Pulmonary artery endothelial cell (primary cell): Measurements from ENCODE around the gene MRPL32. TPM values are rescaled to one million over a fixed set of nuclear protein-coding genes. Genes with fewer than 3 reads are reported as not detected.

Source experiments
- DNase-seq: peaks from one replicate; pipeline ENCODE4 v3.0.0-alpha.2; 2011; ENCODE audit warnings: low read depth, low spot score
- total RNA-seq: library from RNA; depleted of rRNA; stranded (reverse); fragments of >200 nt; gene quantifications from 2 replicates; pipeline ENCODE4 v1.2.3, GENCODE V29; 2014

The MRPL32 gene
- total RNA-seq, 1 donor from 2014 or later, result 79.3 TPM

- DNase-seq, result no peak
These were observed 6.0 kb upstream of the MRPL32 start for GRCh38 chr7:42926204-42926603.

- no peak for DNase-seq
These were observed 3.4 kb upstream of the MRPL32 start for GRCh38 chr7:42928754-42929153.

DNA sequence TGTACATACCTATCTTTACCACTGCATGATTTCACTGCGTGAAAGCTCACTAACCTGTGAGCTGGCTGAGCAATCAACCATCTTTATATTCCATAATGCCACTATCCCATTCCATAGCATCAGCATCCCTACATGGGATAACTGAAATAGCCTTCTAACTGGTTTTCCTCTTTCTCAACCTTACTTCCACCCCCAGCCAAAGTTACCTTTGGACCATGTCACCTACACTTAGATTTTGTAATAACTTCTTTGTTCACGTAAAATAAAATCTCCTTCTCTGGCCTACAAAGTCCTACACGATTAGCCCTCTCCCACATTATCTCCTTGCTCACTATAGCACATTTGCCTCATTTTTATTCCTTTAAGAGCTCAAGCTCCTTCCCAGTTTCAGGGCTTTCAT is 2.7 kb upstream of the MRPL32 start:
- no peak for DNase-seq

- no peak for DNase-seq
These were observed 1.3 kb upstream of the MRPL32 start for GRCh38 chr7:42930889-42931288.

DNA sequence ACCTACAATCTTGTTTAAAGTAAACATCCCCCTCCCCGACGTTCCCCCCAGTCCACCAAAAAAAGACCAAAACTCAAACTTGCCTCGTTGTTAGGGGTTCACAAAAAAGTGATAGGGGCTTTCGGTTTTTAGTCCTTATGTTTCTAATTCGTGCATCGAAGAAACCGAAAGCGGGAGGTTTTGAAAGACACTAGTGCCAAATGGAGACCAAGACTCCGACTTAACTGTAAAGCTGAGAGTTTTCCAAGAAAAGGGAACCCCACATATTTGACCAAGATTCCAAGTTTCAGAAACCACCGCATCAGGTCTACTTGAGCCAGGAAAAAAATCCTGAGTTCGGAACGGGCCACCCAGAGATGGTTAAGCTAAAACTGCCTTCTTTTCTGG is 736 bp upstream of the MRPL32 start:
- DNase-seq, result no peak

GRCh38 chr7:42932811-42933591 is 825 bp downstream of the MRPL32 start:
- no peak for DNase-seq

DNA sequence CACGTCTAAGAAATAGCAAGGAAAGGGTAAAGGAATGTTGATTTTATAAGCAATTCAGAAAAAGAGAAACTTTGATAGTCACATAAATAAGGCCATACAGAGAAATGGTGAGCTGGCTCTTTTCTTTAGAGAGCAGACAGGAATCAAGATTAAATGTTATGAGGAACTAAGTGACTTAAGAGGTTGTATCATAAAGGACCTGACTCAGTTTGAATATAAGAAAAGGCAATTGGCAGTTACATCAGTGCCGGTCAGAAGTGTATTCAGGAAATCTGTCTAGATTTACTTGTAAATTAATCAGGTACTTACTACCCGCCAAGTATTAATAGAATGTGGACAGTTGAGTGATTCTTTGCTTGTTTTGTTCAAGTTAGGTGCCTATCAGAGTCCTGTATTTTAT is 2.1 kb downstream of the MRPL32 start:
- no peak for DNase-seq

GRCh38 chr7:42935861-42936260 is 3.7 kb downstream of the MRPL32 start:
- DNase-seq, result no peak

DNA sequence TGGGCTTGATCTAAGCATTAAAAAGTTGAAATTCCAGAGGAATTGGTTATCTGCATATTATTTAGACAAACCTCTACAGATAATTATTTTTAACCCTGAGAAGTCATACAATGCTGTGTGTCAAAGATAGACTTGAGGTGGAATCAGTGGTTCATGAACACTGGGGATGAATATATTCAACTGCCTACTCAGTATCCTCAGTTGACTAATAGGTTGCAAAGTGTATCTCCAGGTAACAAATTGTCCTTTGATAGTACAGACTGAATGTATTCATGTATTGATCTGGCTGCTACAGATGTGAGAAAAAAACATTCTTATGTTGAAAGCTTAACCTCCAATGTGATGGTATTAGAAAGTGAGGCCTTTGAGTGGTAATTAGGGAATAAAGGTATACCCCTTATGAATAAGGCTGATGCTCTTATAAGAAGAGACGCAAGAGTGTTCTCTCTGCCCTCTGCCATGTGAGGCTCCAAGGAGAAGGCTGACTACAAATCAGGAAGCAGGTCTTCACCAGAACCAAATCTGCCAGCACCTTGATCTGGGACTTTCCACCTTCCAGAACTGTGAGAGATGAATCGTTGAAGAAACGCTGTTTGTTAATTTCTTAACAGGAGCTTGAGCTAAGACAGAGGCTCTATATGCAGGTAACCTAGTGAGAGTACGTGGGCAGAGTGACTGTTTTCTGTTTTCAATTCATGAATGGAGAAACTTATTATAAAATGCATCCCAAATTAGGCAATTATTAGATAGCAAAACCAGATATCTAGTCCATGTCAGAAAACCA is 7.5 kb downstream of the MRPL32 start:
- DNase-seq, result no peak

GRCh38 chr7:42940985-42941847 is 9.0 kb downstream of the MRPL32 start:
- peak; percentile 44 for DNase-seq

DNA sequence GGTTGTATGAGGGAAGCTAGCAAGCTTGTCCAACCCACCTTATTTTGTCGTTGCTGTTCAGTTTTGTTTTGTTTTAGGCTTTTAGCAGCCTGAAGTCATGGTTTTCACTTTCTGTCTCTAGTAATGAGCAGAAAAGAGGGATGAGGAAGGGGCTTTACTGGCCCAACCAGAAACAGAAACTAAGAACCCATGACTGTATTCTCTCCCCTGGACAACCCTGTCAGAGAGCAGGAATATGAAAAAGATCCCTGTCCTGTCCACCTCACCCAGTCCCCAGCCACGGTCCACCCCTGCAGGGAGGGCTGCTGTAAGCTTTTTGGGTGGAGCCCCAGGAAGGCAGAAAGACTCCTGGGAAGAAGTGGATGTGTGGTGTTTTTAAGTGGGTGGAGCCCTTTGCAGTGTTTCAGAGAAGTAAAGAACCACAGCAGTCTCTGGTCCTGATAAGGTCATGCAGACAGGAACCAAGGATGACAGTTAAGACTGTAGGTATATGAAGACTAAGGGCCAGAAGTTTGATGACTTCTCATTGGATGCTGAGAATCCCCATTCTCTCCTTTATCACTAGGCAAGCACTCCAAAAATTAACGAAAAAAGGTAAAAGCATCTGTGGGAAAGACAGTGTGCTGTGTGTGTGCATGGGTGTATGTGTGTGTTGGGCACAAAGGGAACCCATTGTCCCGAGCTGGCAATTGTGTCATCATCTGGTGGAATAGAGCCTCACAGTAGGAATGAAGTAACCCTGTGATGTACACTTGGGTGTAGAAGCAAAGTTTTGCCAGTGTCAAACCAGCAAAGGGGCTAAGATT is 13.8 kb downstream of the MRPL32 start:
- DNase-seq, result no peak

DNA sequence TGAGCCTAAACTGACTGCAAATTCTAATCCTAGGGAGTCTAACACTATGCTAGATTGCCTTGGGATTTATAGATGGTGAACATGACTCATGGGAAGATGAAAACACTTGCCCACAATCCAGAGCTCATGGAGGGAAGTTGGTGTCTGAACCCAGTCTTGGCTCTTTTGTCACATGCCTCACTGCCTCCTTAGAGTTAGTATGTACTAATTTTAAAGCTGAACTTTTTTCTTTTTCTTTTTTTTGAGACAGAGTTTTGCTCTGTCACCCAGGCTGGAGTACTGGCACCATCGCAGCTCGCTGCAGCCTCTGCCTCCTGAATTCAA is 14.4 kb downstream of the MRPL32 start:
- DNase-seq, result no peak

DNA sequence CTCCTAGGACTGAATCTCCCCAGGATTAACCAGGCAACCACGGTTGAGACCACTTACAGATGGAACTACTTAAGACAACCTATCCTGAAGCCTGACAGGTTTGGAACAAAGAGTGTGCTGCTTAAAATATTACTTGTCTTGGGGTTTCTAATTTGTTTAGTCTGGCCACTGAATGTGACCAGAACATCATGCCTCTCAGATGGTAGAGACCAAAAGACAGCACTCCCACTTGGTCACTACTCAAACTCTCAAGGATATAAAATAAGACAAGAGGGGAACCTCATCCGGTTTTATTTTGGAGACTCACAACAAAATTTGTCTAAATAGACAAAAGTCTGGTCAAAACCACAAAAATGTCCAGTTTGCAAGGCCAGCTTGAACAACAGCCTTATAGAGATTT is 15.3 kb downstream of the MRPL32 start:
- DNase-seq, result no peak

- no peak for DNase-seq
These were observed 18.2 kb downstream of the MRPL32 start for GRCh38 chr7:42950417-42950816.

DNA sequence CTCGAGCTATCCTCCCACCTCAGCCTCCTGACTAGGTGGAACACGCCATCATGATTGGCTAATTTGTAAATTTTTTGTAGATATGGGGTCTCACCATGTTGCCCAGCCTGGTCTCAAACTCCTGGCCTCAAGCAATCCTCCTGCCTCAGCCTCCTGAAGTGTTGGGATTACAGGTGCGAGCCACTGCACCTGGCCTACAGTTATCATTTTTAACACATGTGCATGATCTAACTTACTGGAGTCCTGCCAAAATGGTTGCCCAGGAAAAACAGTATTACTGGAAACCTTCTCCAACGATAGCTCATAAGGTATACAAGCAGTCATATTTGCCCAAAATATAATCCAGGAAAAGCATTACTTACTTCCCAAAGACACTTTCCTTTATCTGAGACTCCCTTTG is 20.2 kb downstream of the MRPL32 start:
- DNase-seq, result no peak

DNA sequence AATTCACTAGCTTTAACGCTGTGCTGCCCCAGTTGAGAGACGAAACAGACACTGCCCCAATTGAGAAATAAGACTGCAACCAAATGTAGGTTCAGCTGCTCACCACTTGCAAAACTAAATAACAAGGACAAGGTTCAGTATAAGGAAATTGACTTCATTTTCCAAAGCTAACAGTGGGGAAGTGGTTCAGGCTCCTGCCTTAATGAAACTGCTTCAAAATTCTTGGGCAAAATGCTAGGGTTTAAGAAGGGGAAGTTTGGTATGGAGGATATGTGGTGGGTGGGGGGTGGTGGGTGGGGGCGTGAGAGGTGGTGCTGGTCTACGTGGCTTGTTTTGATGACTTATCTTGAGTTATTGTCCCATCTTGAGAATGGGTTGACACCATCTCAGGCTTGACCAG is 21.8 kb downstream of the MRPL32 start:
- DNase-seq, result no peak

DNA sequence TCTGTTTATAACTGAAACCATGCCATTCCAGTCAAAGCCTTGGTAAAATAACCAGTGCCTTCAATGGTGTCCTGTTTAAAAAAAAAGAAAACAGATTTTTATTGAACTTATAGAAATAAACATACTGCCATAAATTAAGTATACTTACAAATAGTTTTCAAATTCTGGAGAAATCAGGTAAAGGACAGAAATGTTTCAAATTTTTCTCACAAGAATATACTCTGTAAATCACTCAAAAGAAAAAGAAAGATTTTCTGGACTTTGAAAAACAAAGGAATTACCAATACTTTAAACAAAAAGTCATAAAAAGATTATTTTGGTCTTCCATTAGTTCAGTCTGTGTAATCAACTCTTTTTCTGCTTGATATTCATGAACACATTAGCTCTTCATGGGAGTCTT is 23.9 kb downstream of the MRPL32 start:
- DNase-seq, result no peak

GRCh38 chr7:42959549-42959948 is 27.4 kb downstream of the MRPL32 start:
- no peak for DNase-seq

GRCh38 chr7:42960762-42961161 is 28.6 kb downstream of the MRPL32 start:
- DNase-seq, result no peak

GRCh38 chr7:42961170-42961569 is 29.0 kb downstream of the MRPL32 start:
- DNase-seq, result no peak

- no peak for DNase-seq
These were observed 32.1 kb downstream of the MRPL32 start for GRCh38 chr7:42964293-42964692.
